Activated naive CD8-positive, alpha-beta T cell treated with anti-CD3 and anti-CD28 coated beads for 36 hours (primary cell): ENCODE data around the gene TIPARP. TPM values are rescaled to one million over a fixed set of nuclear protein-coding genes. Genes with fewer than 3 reads are reported as not detected.
"Not testable (repeated sequence)": the region's sequence is repeated elsewhere in the genome, so short reads cannot be mapped to it uniquely, and the experiment has no call there.

Source experiments
- DNase-seq: peaks from one replicate; pipeline ENCODE4 v3.0.0; 2021
- H3K27ac Mint-ChIP-seq: one replicate; pipeline ENCODE4 v1.8.0; 2022; ENCODE audit warnings: mild to moderate bottlenecking, moderate library complexity, mixed read lengths
- H3K27me3 Mint-ChIP-seq: one replicate; pipeline ENCODE4 v1.8.0; 2022; ENCODE audit warnings: mild to moderate bottlenecking, mixed read lengths
- H3K36me3 Mint-ChIP-seq: one replicate; pipeline ENCODE4 v1.8.0; 2021; ENCODE audit warnings: mild to moderate bottlenecking, mixed read lengths
- H3K4me1 Mint-ChIP-seq: one replicate; pipeline ENCODE4 v1.8.0; 2021; ENCODE audit warnings: mixed read lengths
- H3K4me3 Mint-ChIP-seq: one replicate; pipeline ENCODE4 v1.8.0; 2022; ENCODE audit warnings: mild to moderate bottlenecking, moderate library complexity, mixed read lengths
- H3K9me3 Mint-ChIP-seq: one replicate; pipeline ENCODE4 v1.8.0; 2022; ENCODE audit warnings: mixed read lengths
- total RNA-seq, 2 experiments: library from RNA; stranded (reverse); gene quantifications; one replicate each; pipeline ENCODE4 v1.2.3, GENCODE V29; 2021

TIPARP gene
- total RNA-seq, 2 experiments from 2014 or later = 26.9 to 27.0 TPM

DNA sequence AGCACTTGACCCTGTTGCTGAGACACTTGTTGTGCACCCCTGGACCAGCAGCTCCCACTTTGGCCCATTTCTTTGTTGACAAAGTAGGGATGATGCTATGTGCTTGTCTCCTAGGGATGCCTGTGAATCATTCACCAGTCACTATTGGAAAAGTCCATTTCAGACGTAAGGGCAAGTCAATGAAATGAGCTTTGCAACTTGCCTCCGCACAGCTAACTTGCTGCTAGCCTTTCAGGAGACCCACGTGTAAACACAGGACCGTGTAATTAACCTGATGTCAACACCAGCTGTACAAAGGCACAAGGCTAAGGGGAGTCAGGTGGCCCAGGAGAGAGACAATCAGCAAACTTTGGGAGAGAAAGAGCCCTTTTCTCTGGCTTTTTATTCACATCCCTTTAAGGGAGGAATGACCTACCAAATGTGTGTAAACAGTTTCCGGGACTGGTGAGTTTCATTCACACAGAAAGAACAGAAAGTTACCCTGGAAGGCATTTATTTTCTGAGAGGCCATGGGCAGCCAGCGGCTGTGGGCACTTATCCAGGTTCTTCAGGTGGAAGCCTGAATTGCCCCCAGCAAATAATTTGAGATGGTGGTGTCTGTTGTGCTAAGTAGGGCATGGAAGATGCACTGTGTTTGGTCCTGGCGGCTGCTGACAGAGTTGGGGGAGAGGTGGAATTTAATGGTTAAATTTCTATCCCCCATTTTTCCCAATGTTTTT lies 54.0 kb downstream of the TIPARP start:
- no peak overlapping the region for H3K4me3 Mint-ChIP-seq
- peaks cover 1% of the 10 kb centered on the region for H3K36me3 Mint-ChIP-seq
- no peak for DNase-seq
- H3K27me3 Mint-ChIP-seq = no peaks in the 10 kb centered on the region
- peaks cover 8% of the 10 kb centered on the region for H3K4me1 Mint-ChIP-seq
- H3K9me3 Mint-ChIP-seq = no peaks in the 10 kb centered on the region
- H3K27ac Mint-ChIP-seq = no peak overlapping the region

DNA sequence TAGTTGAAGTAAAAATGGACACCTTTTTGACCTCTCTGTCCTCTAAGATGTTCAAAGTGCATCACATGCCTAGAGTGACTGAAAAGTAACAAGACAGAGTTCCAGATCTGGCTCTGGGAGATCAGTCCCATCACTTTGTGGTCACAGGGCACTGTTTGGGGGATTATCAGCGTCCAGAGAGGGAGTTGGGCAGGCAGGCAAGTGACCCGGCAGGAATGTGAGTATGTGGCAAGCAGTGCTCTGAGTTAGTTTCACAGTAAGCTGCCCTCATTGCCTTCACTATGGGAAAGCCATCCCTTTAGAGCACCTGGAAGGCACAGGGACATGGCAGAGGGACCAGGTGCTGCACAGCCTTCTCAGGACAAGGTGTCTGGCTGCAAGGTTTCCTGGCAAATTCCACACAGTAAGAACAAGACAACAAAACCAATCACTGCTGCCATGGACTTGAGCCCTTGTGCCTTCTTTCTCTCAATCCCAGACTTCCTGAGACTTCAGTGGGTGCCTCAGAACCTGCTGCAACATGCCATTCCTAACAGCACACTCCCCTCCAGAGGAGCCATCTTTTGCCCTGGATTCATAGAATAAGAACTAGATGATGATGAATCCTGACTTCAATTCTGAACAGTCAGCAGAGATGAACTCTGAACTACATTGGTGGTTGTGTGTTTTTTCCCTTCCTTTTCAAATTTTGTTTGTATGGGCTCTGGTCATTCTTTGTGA lies 55.2 kb downstream of the TIPARP start:
- H3K9me3 Mint-ChIP-seq = no peaks in the 10 kb centered on the region
- no peak for DNase-seq
- H3K36me3 Mint-ChIP-seq = peaks cover 1% of the 10 kb centered on the region
- H3K27me3 Mint-ChIP-seq = no peaks in the 10 kb centered on the region
- no peak overlapping the region for H3K27ac Mint-ChIP-seq
- peaks cover 3% of the 10 kb centered on the region for H3K4me1 Mint-ChIP-seq
- no peak overlapping the region for H3K4me3 Mint-ChIP-seq

DNA sequence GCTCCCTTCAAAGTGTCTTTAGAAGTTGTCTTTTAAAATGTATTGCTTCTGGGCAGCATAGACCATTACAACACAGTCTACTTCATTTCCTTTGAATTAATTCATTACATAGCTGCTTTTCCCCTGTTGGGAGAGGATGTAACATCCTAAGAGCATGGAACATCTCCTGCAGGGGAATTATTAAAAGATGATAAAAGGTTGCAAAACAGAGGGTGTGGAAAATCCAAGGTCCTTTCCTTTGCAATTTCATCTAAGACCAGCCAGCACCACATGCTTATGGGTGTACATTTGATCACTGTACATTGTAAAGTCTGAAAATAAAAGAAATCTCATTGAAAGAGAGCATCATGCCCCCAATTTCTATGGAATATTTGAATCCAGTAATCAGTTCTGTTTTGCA lies 57.4 kb downstream of the TIPARP start:
- DNase-seq = no peak
- Mint-ChIP-seq H3K27me3 (no peaks in the 10 kb centered on the region), H3K9me3 (peaks cover 2% of the 10 kb centered on the region), H3K4me1 (peaks cover 3% of the 10 kb centered on the region), H3K36me3 (no peaks in the 10 kb centered on the region), H3K27ac (no peak overlapping the region), H3K4me3 (no peak overlapping the region)

DNA sequence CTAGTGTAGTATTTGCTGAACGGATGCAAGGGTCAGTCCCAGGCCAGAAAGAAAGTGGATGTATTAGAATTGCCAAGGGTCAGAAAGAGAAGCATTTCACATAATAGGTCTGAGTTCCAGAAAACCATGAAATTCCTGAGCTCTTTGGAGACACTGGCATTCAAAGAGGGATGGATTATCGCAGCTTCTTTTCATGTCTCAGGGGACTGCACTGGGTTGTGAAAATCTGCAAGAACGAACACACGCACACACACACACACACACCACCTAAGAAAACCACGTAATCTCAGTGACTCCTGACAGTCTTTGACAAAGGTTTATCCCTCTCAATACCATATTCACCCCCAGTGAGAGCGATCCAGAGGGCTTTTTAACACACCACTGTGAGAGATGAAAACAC lies 57.9 kb downstream of the TIPARP start:
- Mint-ChIP-seq H3K4me1 (peaks cover 3% of the 10 kb centered on the region), H3K4me3 (no peak overlapping the region), H3K36me3 (no peaks in the 10 kb centered on the region), H3K27ac (no peak overlapping the region), H3K9me3 (peaks cover 2% of the 10 kb centered on the region), H3K27me3 (no peaks in the 10 kb centered on the region)
- no peak for DNase-seq

DNA sequence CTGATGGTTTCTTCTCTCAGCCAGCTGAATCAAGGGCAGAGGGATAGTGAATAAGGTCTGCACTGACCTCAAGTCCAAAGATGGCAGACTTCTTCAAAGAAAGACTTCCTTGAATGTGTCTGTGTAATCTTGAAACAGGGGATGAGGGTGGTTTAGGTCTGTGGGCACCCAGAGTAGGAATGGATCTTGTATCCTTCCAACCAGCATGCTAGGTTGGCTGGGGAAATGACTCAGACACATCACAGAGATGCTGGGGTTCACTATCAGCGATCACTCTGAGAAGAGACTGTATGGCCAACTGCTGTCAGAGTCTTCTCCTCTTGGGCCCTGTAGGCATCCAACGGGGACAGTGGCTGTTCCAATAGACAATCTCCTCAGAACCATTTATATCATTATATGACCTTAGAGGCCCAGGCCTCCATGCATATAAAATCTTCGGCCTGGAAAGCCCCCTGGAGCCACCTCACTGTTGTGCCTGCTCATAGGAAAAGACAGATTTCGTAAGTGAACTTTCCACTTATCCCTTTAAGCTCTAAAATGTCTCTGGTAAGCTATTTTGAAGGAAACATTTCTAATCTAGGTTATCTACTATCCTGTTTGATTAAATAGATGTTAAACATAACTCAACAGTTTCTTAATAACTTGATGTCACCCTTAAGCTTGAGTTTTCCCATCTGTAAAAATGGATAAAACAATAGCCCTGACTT lies 58.5 kb downstream of the TIPARP start:
- Mint-ChIP-seq H3K9me3 (peaks cover 2% of the 10 kb centered on the region), H3K27ac (no peak overlapping the region), H3K4me3 (no peak overlapping the region), H3K4me1 (peaks cover under 1% of the 10 kb centered on the region), H3K36me3 (no peaks in the 10 kb centered on the region), H3K27me3 (no peaks in the 10 kb centered on the region)
- DNase-seq = no peak

DNA sequence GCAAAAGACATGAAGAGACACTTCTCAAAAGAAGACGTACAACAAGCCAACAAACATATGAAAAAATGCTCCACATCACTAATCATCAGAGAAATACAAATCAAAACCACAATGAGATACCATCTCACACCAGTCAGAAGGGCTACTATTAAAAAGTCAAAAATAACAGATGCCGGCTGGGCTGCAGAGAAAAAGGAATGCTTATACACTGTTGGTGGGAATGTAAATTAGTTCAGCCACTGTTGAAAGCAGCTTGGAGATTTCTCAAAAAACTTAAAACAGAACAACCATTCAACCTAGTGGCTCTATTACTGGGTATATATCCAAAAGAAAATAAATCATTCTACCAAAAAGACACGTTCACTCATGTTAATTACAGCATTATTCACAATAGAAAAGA lies 60.3 kb downstream of the TIPARP start:
- not testable (repeated sequence) for DNase-seq, H3K9me3 Mint-ChIP-seq, H3K27me3 Mint-ChIP-seq

DNA sequence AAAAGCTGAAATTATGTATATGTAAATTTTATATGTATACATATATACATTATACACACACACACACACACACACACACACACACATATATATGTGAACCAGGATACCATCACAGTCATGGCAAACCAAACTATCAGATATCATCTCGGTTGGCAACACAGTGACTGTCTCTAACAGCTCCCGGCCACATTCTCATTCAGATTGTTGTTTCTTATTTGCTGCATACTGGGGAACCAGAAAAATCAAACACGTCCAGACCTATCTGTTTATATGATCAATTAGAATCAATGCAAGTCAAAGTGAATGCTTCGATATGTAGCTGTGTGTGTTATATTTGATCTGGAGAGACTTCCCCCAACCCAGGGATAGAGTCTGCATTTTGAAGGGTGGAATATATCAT lies 61.1 kb downstream of the TIPARP start:
- no peak overlapping the region for H3K27ac Mint-ChIP-seq
- no peak overlapping the region for H3K4me3 Mint-ChIP-seq
- H3K4me1 Mint-ChIP-seq = no peaks in the 10 kb centered on the region
- no peaks in the 10 kb centered on the region for H3K27me3 Mint-ChIP-seq
- peaks cover 2% of the 10 kb centered on the region for H3K9me3 Mint-ChIP-seq
- DNase-seq = no peak
- H3K36me3 Mint-ChIP-seq = no peaks in the 10 kb centered on the region

More for the DNA sequence above, 60.3 kb downstream of the TIPARP start:
- not testable (repeated sequence) for H3K4me3 Mint-ChIP-seq, H3K27ac Mint-ChIP-seq, H3K4me1 Mint-ChIP-seq, H3K36me3 Mint-ChIP-seq

DNA sequence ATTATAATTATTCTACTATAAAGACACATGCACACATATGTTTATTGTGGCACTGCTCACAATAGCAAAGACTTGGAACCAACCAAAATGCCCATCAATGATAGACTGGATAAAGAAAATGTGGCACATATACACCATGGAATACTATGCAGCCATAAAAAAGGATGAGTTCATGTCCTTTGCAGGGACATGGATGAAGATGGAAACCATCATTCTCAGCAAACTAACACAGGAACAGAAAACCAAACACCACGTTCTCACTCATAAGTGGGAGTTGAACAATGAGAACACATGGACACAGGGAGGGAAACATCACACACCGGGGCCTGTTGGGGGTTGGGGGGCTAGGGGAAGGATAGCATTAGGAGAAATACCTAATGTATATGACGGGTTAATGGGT lies 62.7 kb downstream of the TIPARP start:
- not testable (repeated sequence) for H3K27ac Mint-ChIP-seq, H3K36me3 Mint-ChIP-seq, H3K9me3 Mint-ChIP-seq, H3K4me3 Mint-ChIP-seq, DNase-seq, H3K27me3 Mint-ChIP-seq, H3K4me1 Mint-ChIP-seq

DNA sequence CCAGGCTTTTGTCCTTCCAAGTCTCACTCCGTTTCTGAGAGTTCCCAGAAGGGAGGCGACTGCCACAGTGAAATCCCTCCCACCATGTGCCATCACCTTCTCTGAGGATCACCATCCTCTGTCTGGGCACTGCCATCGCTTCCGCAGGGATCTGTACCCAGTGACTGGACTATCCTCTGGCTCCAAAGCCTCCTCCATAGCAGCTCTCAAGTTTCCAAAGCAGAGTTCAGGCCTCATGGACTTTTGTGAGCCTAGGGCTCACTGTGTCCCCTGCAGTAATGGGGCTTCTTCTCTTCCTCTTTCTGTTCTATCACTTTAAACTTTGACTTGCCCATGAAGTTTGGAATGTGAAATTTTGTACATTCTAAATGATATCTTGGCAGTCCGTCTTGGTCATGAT lies 63.9 kb downstream of the TIPARP start:
- no peaks in the 10 kb centered on the region for H3K36me3 Mint-ChIP-seq
- no peaks in the 10 kb centered on the region for H3K4me1 Mint-ChIP-seq
- H3K27ac Mint-ChIP-seq = no peak overlapping the region
- H3K4me3 Mint-ChIP-seq = no peak overlapping the region
- no peaks in the 10 kb centered on the region for H3K27me3 Mint-ChIP-seq
- peaks cover 2% of the 10 kb centered on the region for H3K9me3 Mint-ChIP-seq
- DNase-seq = no peak

DNA sequence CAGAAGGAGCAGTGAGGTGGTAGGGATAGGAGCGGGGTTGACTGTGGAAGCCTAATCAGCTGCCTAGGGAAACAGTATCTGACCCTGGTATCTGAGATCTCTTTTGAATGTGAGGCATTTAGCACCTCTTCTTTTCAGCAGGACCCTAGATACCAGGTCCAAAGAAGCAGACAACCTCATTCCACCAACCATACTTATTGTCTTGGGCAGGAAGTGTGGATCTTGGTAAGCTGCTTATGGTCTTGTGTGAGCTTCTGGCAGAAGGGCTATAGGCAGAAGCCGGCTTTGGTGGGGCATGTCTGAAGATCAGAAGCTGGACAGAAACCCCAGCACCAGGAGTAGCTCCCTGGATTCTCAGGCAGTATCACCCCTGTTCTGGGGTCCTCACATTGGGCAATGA lies 65.6 kb downstream of the TIPARP start:
- Mint-ChIP-seq H3K36me3 (no peaks in the 10 kb centered on the region), H3K9me3 (peaks cover 2% of the 10 kb centered on the region), H3K27me3 (no peaks in the 10 kb centered on the region), H3K27ac (no peak overlapping the region), H3K4me3 (no peak overlapping the region), H3K4me1 (no peaks in the 10 kb centered on the region)
- DNase-seq = no peak

DNA sequence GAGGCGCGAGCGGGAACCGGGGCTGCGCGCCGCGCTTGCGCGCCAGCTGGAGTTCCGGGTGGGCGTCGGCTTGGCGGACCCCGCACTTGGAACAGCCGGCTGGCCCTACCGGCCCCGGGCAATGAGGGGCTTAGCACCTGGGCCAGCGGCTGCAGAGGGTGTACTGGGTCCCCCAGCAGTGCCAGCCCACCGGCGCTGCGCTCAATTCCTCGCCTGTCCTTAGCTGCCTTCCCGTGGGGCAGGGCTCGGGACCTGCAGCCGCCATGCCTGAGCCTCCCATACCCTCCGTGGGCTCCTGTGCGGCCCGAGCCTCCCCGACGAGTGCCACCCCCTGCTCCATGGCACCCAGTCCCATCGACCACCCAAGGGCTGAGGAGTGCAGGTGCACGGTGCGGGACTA lies 66.2 kb downstream of the TIPARP start:
- not testable (repeated sequence) for H3K4me3 Mint-ChIP-seq, H3K36me3 Mint-ChIP-seq, DNase-seq, H3K27ac Mint-ChIP-seq, H3K4me1 Mint-ChIP-seq, H3K9me3 Mint-ChIP-seq, H3K27me3 Mint-ChIP-seq

DNA sequence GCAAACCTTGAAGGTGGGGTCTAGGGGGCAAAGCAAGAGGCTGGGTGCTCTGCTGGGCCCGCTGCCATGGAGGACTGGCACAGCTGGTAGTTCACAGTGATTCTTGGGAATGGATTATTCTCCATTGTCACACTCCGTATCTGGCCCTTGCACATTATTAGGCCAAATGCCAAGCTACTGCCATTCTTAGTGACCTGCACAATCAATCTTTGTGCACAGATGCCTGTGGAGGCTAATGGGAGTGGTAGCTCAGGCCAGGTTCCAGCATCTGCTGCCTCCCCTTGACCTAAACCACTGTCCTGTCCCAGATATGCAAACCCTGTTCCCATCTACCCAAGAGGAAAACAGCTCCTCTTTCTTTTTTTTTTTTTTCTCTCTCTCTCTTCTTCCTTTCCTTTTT lies 67.5 kb downstream of the TIPARP start:
- no peak overlapping the region for H3K4me3 Mint-ChIP-seq
- no peaks in the 10 kb centered on the region for H3K4me1 Mint-ChIP-seq
- DNase-seq = no peak
- peaks cover 4% of the 10 kb centered on the region for H3K36me3 Mint-ChIP-seq
- H3K27me3 Mint-ChIP-seq = no peaks in the 10 kb centered on the region
- no peak overlapping the region for H3K27ac Mint-ChIP-seq
- peaks cover 5% of the 10 kb centered on the region for H3K9me3 Mint-ChIP-seq

DNA sequence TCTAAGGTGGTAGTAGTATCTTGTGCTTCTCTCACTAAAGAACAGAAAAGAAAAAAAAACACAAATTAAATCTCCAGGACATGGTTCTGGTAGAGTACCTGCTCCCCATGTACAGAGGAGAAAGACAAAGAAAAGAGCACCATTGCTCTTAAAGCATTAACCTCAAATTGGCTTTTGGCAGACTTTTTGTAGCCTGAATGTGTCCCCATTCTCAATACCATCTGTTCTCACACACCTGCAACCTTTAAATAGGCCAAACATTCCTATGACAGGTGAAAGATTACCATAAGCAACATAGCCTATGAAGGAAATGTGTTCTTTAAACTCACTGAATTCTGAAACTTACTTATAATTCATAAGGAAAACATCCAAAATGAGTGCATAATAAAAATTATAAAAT lies 68.0 kb downstream of the TIPARP start:
- no peaks in the 10 kb centered on the region for H3K4me1 Mint-ChIP-seq
- H3K27ac Mint-ChIP-seq = no peak overlapping the region
- H3K27me3 Mint-ChIP-seq = no peaks in the 10 kb centered on the region
- no peak overlapping the region for H3K4me3 Mint-ChIP-seq
- H3K36me3 Mint-ChIP-seq = peaks cover 8% of the 10 kb centered on the region
- DNase-seq = no peak
- H3K9me3 Mint-ChIP-seq = peaks cover 8% of the 10 kb centered on the region

DNA sequence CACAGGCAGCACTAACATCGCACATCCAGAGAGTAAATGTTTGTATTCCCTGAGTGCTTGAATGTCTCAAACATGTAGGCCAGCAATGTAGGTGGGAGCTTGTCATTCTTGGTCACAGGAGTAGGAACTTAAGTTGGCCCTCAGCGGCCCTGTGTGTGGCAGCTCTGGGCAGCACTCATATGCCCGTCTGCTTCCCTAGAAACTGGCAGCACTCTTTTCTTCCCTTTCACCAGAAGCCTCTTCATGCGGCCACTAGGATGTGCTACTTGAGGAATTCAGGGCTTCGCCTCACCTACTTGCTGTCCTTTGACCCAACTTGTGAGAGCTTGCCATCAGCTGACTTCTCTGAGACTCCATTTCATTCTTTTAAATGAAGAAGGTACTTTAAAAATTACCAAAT lies 69.5 kb downstream of the TIPARP start:
- no peak for DNase-seq
- Mint-ChIP-seq H3K9me3 (peaks cover 9% of the 10 kb centered on the region), H3K36me3 (peaks cover 8% of the 10 kb centered on the region), H3K27me3 (no peaks in the 10 kb centered on the region), H3K4me1 (no peaks in the 10 kb centered on the region), H3K27ac (no peak overlapping the region), H3K4me3 (no peak overlapping the region)

DNA sequence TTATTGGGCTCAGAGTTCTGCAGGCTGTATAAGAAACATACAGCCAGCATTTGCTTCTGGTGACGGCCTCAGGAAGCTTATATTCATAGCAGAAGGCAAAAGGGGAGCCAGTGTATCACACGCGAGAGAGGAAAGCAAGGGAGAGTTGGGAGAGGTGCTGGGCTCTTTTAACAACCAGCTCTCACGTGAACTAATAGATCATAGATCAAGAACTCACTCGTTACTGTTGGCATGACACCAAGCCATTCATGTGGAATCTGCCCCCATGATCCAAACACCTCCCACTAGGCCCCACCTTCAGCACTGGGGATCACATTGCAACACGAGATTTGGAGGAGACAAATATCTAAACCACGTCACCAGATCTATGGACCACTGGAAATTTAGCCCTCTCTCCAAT lies 70.2 kb downstream of the TIPARP start:
- H3K4me1 Mint-ChIP-seq = no peaks in the 10 kb centered on the region
- no peak overlapping the region for H3K4me3 Mint-ChIP-seq
- no peaks in the 10 kb centered on the region for H3K27me3 Mint-ChIP-seq
- H3K36me3 Mint-ChIP-seq = peaks cover 8% of the 10 kb centered on the region
- H3K27ac Mint-ChIP-seq = no peak overlapping the region
- no peak for DNase-seq
- H3K9me3 Mint-ChIP-seq = peaks cover 9% of the 10 kb centered on the region
